GM19452 (cell line): ENCODE results near the gene DISP3.

ENCODE experiments used
- ATAC-seq: cut with Tn5 transposase; IDR thresholded peaks from one replicate; pipeline ENCODE4 v1.9.1; 2021; ENCODE audit not compliant: unreplicated experiment

The DISP3 gene

GRCh38 chr1:11505591-11506538, 26.9 kb downstream of the DISP3 start:
- ATAC-seq = no peak

DNA sequence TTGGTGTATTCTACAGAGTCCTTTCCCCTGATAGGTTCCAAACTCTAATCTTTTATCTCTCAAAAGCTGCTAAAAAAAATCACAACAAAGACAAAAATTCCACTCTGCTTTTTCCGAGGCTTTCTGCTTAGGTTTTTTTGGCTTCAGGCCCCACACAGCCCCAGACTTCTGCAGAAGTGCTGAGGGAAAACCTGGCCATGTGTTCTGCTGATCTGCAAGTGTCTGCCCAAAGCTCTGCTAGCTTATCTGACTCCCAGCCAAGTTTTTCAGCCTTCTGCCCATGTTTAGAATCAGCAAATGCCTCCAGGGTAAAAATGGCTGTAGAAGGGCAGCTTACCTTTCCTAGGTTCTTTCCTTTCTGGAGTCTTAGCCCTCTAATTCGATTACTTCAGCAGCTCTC, 28.4 kb downstream of the DISP3 start:
- no peak for ATAC-seq

DNA sequence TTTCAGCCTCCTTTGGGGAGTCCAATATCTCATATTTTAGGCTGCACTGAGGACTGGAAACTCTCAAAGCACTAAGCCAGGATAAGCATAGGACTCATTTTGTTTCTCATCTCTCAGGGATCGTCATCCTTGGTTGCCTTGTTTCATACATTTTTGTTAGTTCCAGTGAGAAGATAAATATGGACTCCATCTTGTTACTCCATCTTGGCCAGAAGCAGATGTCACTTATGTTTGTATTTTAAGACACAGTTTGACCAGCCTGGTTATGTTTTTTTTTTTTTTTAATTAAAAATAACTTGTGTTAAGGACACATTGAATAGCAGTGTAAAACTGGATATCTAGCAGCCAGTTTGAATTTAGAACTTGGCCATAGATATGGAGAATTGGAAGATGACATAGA, 34.7 kb downstream of the DISP3 start:
- ATAC-seq = no peak

DNA sequence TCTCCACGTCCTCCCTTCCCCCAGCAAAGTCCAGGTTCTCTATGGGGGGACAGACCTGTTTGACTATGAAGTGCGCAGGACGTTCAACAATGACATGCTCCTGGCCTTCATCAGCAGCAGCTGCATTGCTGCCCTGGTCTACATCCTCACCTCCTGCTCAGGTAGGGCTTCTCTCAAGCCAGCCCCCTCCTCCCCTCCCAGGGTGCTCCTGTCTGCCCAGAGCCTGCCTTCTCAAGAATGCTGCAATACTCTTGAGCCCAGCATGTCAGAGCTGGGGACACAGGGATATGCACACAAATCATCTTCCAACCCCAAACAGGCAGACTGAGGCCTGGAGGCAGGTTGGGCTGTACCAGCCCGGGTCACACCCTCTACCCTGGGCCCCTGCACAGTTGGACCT, 35.4 kb downstream of the DISP3 start:
- ATAC-seq = no peak

- ATAC-seq = no peak
Observed at GRCh38 chr1:11515368-11516300, 36.7 kb downstream of the DISP3 start.

- ATAC-seq = no peak
Observed at GRCh38 chr1:11516961-11517635, 38.1 kb downstream of the DISP3 start.

- ATAC-seq = no peak
Observed at GRCh38 chr1:11518016-11518701, 39.2 kb downstream of the DISP3 start.

DNA sequence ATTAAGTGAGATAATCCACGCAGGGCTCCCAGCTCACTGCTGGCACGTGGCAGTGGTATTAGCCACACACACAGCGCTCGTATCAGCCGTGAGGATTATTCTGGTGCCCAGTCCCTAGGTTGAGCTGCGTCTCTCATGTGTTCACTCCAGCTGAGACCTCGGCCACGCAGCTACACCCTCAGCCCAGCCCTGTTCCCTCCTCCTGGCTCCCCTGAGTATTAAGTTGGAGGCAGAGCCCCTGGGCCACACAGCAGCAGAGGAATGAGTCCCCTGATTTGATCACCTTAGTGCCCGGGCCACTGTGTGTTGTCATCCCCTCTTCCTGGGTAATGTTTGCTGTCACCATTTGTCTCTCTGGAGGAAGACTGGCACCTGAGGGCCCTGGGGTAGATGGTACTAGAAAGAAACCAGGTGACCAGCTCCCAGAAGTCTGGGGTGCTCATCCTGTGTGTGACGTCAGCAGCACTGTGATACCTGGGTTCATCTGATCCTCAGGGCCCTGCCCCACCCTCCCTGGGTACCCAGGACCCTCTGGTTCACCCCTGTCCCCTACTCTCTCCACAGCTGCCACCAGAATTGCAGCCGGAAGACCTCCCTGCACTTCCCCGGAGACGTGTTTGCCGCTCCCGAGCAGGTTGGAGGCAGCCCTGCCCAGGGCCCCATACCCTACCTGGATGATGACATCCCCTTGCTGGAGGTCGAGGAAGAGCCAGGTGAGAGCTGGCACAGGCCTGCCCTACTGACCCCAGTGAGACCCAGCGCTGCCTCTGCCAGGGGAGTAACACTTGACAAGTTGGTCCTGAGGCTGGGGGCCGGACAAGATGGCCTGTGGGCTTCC, 40.1 kb downstream of the DISP3 start:
- no peak for ATAC-seq

GRCh38 chr1:11519629-11520031, 40.7 kb downstream of the DISP3 start:
- ATAC-seq = no peak

DNA sequence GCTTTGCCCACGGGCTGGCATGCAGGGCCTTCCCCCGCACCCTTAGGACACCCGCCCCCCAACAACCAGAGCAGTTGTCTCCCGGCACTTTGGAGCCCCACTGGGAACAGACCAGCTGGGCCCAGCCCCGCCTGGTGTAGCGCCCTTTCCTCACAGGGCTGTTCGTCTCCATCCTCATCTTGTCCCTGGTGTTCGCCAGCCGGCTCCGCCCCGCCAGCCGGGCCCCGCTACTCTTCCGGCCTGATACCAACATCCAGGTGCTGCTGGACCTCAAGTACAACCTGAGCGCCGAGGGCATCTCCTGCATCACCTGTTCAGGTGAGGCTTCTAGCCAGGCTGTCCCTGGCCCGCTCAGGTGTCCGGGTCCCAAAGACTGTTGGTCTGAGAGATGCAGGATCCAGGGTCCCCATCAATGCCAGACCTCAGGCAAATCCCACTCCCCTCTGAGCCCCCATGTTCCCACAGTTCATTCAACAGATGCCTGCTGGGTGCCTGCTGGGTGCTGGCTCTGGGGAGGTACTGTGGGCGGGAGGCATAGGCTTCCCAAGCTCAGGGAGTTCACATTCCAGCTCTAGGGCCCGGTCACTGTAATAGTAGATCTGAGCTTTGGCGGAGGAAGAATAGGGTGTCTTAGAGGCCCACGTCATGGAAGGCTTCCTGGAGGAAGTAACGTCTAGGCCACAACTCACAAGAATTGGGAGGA, 41.7 kb downstream of the DISP3 start:
- ATAC-seq = no peak

- ATAC-seq = no peak
Observed at GRCh38 chr1:11521582-11522399, 42.8 kb downstream of the DISP3 start.

DNA sequence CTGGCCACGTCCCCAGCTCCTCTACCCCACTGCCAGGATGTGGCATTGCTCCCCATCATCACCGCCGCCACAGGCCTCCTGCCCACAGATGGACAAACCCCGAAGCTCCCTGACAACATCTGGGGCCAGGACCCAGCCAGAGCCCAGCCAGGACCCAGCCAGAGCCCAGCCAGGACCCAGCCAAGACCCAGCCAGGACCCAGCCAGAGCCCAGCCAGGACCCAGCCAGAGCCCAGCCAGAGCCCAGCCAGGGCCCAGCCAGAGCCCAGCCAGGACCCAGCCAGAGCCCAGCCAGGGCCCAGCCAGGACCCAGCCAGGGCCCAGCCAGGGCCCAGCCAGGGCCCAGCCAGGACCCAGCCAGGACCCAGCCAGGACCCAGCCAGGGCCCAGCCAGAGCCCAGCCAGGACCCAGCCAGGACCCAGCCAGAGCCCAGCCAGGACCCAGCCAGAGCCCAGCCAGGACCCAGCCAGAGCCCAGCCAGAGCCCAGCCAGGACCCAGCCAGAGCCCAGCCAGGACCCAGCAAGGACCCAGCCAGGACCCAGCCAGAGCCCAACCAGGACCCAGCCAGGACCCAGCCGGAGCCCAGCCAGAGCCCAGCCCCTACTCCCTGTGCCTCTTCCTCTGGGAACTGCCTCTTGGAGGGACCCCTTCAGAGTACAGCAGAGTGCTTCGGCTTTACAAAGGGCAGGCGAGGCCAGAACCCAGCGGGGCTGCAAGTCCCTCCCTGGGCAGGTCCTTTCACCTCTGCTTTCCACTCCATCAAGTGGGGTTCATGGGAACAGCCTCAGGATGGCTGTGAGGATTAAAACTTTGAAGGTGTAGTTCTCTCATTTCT, 43.7 kb downstream of the DISP3 start:
- ATAC-seq = no peak

DNA sequence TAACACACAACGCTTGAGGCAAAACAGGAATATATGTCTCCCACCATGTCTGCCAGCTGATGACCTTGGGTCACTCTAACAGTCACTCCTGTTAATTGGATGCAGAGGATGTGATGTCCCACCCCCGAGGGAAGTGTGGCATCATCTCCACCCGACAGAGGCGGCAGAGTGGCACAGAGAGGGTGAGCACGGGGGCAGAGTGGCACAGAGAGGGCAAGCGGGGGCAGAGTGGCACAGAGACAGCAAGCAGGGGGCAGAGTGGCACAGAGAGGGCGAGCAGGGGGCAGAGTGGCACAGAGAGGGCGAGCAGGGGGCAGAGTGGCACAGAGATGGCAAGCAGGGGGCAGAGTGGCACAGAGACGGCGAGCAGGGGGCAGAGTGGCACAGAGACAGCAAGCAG, 44.3 kb downstream of the DISP3 start:
- no peak for ATAC-seq

GRCh38 chr1:11523746-11524464, 45.0 kb downstream of the DISP3 start:
- no peak for ATAC-seq

DNA sequence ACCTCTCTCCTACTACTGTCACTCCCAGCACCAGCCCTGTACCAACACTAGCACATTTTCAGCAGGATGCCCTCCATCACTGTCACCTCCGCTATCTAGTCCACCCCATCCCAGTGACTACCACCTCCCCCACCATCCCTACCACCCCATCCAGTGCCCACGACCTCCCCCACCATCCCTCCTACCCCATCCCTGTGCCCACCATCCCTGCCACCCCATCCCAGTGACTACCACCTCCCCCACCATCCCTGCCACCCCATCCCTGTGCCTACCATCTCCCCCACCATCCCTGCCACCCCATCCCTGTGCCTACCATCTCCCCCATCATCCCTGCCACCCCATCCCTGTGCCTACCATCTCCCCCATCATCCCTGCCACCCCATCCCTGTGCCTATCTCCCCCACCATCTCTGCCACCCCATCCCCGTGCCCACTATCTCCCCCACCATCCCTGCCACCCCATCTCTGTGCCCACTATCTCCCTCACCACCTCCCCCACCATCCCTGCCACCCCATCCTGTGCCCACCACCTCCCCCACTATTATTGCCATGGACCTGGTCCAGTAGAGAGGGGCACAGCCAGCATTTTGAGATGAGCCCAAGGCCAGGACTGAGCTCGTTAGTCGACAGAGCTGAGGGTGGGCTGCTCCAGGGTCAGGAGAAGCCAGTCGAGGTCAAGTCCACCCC, 45.7 kb downstream of the DISP3 start:
- no peak for ATAC-seq

DNA sequence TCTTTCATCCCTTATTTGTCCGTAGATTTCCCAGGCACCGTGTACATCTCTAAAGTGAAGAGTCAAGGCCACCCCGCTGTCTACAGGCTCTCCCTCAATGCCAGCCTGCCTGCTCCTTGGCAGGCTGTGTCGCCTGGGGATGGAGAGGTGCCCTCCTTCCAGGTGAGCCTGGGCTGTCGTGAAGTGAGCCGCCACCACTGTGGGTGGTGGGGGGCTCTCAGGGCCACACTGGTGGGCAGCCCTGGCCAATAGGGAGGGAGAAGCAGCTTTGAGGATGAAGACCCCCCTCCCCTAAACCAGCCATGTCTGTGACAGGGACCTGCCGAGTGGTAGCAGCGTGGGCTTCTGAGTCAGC, 46.2 kb downstream of the DISP3 start:
- no peak for ATAC-seq
